Superior temporal gyrus (tissue), 1 donor: ENCODE results near the gene JAG2.

Experiments
- DNase-seq: peaks from one replicate; pipeline ENCODE4 v3.0.0-alpha.2; 2016; ENCODE audit errors: extremely low spot score

The JAG2 gene

DNA sequence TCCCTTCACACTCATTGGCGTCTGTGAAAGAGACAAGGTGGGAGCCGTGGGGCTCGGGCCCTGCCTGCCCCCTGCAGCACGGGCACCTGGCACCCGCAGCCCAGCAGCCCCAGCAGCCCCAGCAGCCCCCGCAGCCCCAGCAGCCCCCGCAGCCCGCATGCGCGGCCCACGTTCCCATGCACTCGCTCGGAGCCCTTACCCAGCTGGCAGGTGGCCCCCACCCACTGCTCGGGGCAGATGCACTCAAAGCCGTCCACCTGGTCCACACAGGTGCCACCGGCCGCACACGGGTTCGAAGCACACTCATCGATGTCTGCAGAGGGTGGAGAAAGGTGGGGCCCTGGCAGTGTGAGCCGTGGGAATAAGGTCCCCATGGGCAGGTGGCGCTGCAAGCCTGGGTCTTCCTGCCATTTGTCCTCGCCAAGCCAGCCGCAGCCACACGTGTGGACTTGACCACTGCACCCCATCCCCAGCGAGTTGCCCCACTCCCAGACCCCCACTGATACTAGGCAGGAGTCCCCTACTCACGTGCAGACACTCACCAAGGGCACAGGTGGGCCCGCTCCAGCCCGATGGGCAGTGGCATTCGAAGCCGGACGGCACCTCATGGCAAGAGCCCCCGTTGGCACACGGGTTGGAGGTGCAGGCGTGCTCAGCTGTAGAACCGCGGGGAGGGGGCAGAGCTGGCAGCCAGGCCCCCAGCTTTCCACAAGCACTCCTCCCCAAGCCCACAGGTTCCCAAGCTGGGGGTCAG lies 17.3 kb downstream of the JAG2 start:
- DNase-seq: no peak

DNA sequence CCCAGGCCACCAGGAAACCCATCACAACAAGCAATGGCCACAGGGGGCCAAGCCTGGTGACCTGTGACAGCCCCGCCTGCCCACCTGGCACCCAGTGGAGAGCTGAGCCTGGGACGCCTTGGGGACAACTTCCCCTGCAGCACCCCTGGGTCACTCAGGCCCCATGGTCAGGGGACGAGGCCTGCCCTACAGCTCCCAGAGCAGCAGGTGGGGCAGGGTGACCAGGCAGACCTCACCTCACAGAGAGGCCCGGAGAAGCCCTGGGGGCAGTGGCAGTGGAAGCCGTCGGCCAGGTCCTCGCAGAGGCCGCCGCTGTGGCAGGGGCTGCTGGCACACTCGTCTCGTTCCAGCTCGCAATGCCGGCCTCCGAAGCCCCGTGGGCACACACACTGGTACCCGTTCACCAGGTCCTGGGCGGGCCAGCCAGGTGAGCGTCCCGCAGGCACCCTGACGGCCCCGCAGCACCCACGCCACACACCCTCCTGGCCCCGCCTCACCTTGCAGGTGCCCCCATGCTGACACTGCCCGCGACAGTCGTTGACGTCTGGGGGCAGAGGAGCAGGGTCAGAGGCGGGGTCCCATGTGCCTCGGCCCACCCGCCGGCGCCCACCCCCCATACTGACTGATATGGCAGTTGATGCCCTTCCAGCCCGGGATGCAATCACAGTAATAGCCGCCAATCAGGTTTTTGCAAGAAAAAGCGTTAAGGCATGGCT lies 18.1 kb downstream of the JAG2 start:
- DNase-seq: no peak

DNA sequence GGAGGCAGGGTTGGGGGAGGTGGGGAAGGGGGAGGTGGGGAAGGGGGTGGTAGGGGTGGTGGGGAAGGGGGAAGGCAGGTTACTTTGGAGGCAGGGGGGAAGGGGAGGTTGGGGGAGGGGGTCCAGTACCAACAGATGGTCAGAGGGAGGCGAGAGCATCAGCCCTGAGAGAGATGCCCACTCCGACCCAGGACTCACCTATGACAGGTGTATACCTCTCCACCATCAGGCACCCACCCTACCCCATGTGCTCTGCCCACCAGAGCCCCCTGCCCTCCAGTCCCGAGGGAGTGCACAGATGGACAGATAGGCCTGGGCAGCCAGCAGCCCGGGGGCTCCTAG lies 18.6 kb downstream of the JAG2 start:
- no peak for DNase-seq

DNA sequence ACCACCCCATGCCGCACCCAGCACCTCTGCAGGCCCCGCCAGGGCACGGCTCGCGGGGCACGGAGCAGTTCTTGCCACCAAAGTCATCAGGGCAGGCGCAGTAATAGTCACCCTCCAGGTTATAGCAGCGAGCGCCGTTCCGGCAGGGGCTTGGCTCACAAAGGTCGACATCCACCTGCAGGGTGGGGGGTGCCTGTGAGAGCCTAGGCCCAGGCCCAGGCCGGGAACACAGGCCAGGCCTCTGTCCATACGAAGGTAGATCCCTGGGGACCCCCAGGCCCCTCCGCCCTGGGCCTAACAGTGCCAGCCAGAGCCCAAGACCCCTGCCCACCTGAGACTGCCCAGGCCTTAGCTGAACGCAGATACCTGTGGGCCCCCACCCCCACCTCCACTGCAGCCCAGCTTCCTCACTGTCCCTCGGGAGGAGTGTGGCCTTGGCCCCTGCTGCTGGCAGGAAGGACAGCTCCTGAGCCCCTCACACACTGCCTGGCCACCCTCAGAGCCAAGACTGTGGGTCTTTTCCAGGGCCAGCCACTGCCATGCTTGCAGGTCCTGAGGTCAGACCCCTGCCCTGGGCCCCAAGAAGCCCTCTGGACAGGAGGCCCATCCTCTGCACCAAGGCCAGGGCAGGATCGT lies 19.3 kb downstream of the JAG2 start:
- no peak for DNase-seq

DNA sequence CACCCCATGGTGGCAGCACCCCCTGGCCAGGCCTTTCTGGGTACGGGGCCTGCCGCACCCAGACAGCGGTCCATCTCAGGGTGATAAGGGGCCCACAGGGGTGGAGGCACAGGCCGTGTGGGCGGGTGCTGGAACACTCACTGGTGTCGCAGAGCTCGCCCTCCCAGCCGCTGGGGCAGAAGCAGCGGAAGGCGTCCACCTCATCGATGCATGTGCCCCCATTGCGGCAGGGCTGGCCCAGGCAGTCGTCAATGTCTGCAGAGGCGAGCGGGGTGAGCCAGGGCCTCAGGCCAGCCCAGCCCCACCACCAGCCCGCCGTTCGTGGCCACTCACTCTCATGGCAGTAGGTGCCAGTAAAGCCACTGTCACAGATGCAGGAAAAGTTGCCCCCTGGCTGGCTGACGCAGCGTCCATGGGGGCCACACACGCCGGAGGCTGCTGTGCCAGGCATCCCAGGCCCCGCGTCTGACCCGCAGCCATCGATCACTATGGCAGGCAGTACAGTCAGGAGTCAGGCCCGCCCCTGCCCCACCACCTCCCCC lies 19.9 kb downstream of the JAG2 start:
- no peak for DNase-seq

DNA sequence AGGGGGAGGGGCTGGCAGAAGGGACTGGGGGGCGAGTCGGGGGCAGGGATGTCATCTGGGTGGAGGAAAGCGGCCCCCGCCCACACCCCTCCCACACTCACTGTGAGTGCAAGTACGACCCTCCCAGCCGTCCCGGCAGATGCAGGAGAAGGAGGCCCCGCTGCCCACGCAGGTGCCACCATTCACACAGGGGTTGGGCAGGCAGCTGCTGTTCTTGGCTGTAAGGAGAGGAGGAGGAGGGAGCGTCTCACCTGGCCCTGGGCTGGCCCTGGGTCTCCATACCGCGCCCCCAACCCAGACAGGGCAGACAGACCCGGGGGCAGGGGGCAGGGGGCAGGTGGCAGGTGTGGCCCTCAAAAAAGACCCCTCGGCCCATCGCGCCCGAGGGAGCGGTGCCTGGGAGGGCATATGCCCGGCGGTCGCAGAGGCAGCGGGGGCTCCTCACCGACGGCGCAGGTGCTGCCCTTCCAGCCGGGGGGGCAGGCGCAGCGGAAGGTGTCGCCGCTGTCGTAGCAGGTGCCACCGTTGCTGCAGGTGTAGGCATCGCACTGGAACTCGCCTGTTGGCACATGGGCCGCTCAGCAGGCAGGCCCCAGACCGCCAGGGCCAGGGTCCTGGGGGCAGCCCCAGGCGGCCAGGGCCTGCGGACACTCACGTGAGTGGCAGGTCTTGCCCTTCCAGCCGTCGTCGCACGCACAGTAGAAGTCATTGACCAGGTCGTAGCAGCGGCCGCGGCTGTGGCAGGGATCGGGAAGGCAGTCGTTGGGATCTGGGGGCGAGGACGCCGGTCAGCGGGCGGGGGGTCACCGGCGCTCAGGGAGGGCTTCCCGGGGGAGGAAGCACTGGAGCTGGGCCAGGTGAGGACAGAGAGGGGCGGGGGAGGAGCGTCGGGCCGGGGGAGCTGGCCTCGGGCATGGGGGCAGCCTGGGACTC lies 20.6 kb downstream of the JAG2 start:
- no peak for DNase-seq

DNA sequence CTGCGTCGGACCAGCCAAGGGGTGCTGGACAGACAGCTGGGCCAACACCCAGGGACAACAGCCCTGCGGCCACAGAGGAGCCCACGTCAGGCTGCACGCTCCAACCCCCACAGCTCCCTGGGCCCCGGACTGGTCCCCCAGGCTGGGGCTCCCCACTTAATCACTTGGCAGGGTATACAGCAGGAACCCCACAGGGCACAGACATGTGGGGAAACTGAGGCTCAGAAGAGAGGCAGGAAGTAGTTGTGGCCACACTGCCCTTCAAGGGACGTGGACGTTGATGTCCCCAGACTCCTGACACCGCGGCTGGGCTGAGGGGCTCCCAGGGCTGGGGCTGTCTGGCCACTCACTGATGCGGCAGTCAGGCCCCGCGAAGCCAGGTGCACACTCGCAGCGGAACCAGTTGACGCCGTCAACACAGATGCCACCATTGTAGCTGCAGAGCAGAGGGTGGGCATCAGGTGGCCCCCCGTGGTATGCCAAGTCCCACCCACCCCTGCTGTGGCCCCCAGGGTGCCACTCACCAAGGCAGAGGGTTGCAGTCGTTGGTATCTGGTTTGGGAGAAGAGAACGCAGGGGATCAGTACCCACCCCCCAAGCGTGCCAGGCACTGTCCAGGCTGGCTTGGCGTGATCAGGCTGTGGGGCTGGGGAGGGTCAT lies 21.5 kb downstream of the JAG2 start:
- no peak for DNase-seq

DNA sequence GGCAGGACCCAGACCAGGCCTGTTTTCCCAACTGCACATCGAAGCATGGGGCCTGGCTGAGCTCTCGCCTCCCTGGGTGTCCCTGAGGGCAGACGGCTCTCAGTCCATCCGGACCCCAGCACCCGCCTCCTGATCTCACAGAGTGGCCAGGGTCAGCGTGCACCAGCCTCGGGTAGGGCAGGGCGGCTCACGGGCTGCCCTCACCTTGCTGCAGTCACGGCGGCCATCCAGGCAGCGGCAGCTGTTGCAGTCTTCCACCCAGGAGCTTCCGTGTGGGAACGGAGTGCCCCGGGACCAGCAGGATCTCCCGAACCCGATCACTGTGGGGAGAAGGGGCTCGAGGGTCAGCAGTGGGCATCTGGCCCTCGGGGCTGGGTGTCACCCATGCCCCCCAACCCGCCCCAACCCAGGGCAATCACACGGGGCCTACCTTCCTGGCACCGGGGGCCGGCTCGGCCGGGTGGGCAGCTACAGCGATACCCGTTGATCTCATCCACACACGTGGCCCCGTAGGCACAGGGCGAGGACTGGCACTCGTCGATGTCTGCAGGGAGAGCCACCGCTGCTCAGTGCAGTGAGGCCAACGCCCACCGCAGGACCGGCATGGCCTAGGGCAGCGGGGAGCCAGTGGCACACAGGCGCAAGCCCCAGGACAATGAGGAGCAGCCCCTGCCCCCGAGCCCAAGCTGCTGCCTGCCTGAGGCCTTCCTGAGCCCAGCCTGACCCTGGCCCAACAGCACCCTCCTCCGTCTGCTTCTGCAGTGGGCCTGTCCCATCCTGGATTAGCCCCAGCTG lies 22.2 kb downstream of the JAG2 start:
- DNase-seq: no peak

DNA sequence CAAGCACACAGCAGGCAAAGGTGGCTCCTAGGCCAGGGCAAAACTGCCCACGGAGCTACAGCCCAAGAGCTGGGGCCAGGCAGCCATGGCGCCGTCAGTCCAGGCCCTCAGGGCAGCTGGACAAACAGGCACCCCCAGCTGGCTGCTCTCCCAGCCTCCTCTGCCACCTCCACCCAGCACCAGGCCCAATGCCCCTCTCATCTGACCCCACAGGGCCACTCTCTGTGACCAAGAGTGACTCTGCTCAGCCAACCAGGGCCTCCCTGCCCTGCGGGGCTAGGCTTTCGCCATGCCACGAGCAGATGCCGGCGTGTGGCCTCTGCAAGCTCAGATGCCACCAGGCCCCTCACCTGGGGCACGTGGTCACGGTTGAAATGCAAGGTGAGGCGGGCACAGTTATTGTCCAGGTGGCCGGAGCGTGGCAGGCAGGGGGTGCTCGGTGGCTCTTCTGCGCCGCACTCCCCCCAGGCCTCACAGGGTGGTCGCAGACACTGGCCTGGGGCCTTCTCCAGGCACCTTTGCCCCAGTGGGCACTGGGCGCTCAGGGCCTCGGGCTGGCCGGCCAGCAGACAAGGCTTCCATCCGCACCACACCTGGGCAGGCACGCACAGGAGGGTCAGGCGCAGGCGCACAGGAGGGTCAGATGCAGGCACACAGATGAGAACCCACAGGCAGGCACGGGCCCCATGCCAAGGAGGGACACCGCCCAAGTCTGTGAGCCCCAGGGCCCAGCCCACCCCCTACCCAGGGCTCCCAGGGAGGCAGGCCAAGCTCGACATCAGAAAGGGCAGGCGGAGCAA lies 23.0 kb downstream of the JAG2 start:
- DNase-seq: no peak

DNA sequence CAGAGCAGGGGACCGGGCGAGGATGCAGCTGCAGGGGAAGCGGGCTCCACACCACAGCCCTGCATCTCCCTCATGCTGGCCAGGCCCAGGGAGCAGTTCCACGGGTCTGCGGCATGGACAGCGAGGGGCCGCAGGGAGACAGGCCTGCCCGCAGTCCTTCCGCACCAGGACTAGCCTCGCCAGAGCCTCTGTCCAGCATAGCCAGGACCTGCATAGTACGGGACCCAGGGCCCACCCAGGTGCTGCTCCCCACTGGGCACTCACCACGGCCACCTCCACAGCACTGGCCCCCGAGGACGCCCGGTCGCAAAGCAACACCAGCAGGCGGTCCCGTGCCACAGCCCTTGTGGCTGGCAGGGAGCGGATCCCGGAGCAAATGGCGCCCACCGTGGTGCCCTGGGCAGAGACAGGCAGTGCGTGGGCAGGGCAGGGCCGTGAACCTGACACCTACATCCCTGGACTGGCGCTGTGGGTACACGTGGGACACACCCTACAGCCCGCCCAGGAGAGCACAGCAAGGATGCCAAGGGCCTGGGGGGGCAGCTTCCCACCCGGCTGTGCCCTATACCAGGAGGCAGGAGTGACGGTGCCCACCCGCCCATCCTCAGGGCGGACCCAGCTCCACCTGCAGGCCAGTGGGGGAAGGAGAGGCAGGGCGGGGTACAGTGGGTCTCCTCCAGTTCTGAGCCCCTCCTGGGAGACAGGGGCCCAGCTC lies 23.8 kb downstream of the JAG2 start:
- DNase-seq: no peak

DNA sequence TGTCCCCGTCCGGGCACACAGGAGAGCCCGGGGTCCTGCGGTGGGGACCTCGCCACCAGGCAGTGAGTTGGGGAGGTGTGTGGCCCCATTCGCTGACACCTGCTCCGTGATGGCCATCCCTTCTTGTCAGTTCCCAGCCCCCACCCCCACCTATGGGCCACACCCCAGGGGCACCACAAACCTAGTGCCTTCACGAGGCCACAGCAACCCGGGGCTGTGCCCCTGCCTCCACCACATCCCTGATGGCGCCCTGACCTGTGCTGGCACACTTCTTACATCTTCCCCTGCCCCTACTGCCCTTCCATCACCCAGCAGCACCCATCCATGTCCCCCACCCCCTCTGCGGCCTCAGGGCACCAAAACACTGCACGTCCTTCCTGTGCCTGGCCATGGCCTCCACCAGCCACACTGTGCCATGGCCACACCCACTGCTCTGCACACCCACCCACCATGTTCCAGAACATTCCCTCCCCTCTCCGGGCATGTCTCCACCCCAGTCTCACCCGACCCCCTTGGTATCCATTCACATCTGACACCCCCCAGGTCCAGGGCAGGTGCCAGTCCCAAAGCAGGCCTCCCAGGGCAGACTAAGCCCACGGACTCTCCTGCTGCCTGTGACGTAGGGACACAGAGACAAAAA lies 24.4 kb downstream of the JAG2 start:
- DNase-seq: no peak

DNA sequence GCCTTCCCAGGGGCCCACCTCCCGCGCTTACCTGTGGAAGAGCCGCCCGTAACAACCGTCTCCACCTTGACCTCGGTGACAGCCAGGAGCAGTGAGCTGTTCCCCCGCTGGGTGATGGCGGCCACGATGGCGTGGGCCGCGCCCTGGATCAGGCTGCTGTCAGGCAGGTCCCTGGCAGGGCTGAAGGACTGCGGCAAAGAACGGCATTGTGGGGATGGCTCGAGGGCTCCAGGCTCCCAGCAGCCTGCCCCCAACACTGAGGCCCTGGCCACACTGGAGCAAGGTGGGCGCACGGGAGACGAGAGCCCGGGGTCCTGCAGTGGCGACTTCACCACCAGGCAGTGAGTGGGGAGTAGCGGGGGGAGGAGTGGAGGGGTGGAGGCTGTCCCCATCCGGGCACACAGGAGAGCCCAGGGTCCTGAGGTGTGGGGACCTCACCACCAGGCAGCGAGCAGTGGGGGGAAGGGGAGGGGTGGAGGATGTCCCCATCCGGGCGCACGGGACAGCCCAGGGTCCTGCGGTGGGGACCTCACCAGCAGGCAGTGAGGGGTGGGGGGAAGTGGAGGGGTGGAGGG lies 25.0 kb downstream of the JAG2 start:
- no peak for DNase-seq

DNA sequence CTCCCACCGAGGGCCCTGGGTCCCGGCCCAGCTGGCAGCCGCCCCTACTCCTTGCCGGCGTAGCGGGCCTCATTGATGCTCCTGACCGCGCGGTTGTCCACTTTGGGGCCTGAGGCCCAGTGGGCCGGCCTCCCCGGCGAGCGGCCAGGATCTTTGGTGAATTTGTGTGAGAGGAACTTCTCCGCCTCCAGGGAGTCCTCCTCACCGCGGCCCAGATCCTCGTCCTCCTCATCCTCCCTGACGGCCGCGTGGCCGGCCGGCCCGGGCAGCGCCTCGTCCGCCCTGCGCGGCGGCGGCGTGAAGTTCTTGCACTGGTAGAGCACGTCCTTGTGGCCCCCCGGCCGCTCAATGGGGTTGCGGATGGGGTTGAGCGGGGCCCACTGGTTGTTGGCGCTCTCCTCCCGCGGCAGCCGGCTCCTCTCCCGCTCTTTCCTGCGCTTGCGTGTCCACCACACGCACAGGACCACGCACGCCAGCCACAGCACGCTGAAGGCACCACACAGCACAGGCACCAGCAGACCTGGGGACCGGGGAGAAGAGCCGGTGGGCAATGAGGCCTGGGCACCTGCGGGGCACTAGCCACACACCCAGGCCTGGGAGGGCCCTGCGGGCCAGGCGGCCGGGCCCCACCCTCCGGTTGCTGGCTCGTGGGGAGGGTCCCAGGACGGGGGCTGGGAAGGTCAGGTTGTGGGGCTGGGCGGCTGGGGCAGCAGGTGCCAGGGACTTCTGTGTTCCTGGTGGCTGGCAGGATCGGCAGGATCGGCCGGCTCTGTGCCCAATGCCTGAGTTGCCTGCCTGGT lies 25.7 kb downstream of the JAG2 start:
- no peak for DNase-seq

DNA sequence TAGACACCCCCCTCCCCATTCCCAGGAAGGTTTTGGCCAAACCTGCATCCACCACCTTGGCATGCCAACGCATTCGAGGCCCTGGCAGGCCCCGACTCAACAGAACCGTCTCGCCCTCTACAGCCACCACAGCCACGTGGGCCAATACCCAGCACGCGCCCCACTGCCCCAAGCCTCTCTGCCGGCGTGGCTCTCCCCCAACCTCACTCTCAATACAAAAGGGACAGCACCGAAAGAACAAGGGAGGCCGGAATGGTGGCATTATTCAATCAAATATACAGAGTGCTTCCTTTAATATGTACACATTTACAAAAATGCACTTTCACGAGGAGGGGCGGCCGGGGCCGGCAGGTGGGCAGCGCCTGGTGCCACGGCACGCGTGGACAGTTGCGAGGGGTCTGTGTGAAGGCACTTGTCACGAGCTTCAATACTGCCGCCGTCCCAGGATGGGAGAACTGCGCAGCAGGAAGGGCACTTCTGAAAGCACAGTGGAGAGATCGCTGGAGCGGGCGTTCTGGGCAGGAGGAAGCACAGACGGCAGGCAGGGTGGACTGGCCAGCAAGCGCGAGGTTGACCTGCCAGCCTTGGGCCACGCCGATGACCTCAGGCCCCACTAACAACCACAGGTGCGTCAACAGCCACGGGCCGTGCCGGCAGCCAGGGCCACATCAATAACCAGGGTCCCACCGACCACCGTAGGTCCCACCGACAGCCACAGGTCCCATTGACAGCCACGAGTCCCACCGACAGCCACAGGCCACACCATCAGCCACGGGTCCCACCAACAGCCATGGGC lies 26.9 kb downstream of the JAG2 start:
- DNase-seq: no peak

DNA sequence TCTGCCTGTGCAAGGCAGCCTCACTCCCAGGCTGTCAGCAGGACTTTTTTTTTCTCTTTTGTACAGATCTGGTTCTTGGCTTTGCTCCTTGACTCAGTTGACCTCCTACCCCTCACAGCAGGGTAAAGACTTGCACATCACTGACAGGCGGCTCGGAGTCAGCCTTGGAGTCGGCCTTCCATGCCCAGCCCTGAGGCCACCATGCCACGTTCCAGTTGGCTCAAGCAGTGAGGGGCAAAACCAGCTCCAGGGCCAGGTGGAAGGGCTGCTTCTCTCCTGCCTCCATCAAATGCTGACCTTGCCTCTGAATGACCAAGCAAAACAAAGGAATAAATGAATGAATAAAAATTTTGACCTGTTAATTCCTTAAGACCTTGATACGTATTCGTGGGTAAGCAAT lies 27.6 kb downstream of the JAG2 start:
- no peak for DNase-seq

DNA sequence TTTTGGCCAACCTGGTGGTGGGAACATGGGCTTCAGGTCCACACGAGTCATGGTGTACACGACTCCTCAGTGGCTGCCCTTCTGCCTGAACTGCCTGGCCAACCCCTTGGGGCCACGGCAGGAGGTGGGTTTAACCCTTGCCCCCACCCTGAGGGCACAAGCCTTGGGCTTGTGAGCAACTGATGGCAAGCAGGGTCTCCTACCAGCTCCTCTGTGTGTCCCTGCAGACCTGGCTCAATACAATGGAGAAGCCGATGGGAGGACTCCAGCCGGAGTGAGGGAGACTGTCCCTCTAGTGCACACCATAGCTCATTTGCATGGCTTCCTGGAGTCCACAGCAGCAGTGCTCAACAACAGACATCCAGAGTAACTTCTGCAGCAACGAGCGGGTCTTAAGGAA lies 28.0 kb downstream of the JAG2 start:
- DNase-seq: no peak
